ENCODE data around the gene TULP1. TPM values are rescaled to one million over a fixed set of nuclear protein-coding genes. Genes with fewer than 3 reads are reported as not detected.

Gene TULP1
- total RNA-seq, 1 donor from 2014 or later = not detected

GRCh38 chr6:35477551-35478179, 35.0 kb downstream of the TULP1 start:
- Histone ChIP-seq H2AFZ (ENCODE audit: low read depth, low read length) (no peak overlapping the region), H3K36me3 (ENCODE audit: insufficient read depth, low read length) (peaks cover 14% of the 10 kb centered on the region), H4K20me1 (ENCODE audit: insufficient read depth, low read length) (peaks cover 78% of the 10 kb centered on the region), H3K9me3 (ENCODE audit: insufficient read depth, low read depth, low read length) (no peaks in the 10 kb centered on the region), H3K9ac (ENCODE audit: low read length) (no peak overlapping the region), H3K4me3 (ENCODE audit: insufficient read depth, low read depth, low read length) (no peak overlapping the region), H3K4me1 (ENCODE audit: insufficient read depth, low read length) (no peaks in the 10 kb centered on the region), H3K27ac (ENCODE audit: low read depth, low read length) (no peak overlapping the region), H3K4me2 (ENCODE audit: low read length) (no peak overlapping the region), H3K79me2 (ENCODE audit: insufficient read depth, low read length) (peaks cover 13% of the 10 kb centered on the region), H3K27me3 (ENCODE audit: insufficient read depth, low read length) (no peaks in the 10 kb centered on the region)
- no peak overlapping the region for H3K4me3 Mint-ChIP-seq (ENCODE audit: unreplicated experiment)
- DNase-seq (ENCODE audit: low read depth) (no peak), FAIRE-seq (no peak)
- TF ChIP-seq EZH2 (IDR thresholded peaks at IDR 0.05; ENCODE audit: insufficient read depth, low read length) = no peak
- TF ChIP-seq CTCF (IDR thresholded peaks at IDR 0.05; ENCODE audit: insufficient read depth, low read depth, low read length) = no peak
- no peaks in the 10 kb centered on the region for H3K27me3 Mint-ChIP-seq (ENCODE audit: low read depth, unreplicated experiment)
- no peaks in the 10 kb centered on the region for H3K4me1 Mint-ChIP-seq (ENCODE audit: low read depth, unreplicated experiment)
- peaks cover 15% of the 10 kb centered on the region for H3K36me3 Mint-ChIP-seq (ENCODE audit: low read depth, unreplicated experiment)
- no peak overlapping the region for H3K27ac Mint-ChIP-seq (ENCODE audit: unreplicated experiment)
- no peaks in the 10 kb centered on the region for H3K9me3 Mint-ChIP-seq (ENCODE audit: unreplicated experiment)

- H3K27ac Mint-ChIP-seq (ENCODE audit: unreplicated experiment) = no peak overlapping the region
- no peaks in the 10 kb centered on the region for H3K4me1 Mint-ChIP-seq (ENCODE audit: low read depth, unreplicated experiment)
- TF ChIP-seq EZH2 (IDR thresholded peaks at IDR 0.05; ENCODE audit: insufficient read depth, low read length) = no peak
- TF ChIP-seq CTCF (IDR thresholded peaks at IDR 0.05; ENCODE audit: insufficient read depth, low read depth, low read length) = no peak
Measured at GRCh38 chr6:35477028-35477427, 35.7 kb downstream of the TULP1 start.

GRCh38 chr6:35476004-35476403, 36.7 kb downstream of the TULP1 start:
- Histone ChIP-seq H3K4me3 (ENCODE audit: insufficient read depth, low read depth, low read length) (no peak overlapping the region), H2AFZ (ENCODE audit: low read depth, low read length) (no peak overlapping the region), H3K9ac (ENCODE audit: low read length) (no peak overlapping the region), H3K79me2 (ENCODE audit: insufficient read depth, low read length) (peaks cover 20% of the 10 kb centered on the region), H3K9me3 (ENCODE audit: insufficient read depth, low read depth, low read length) (no peaks in the 10 kb centered on the region), H3K4me1 (ENCODE audit: insufficient read depth, low read length) (peaks cover 6% of the 10 kb centered on the region), H3K27me3 (ENCODE audit: insufficient read depth, low read length) (no peaks in the 10 kb centered on the region), H3K36me3 (ENCODE audit: insufficient read depth, low read length) (peaks cover 20% of the 10 kb centered on the region), H3K27ac (ENCODE audit: low read depth, low read length) (no peak overlapping the region), H4K20me1 (ENCODE audit: insufficient read depth, low read length) (peaks cover 81% of the 10 kb centered on the region), H3K4me2 (ENCODE audit: low read length) (no peak overlapping the region)
- Mint-ChIP-seq H3K27ac (ENCODE audit: unreplicated experiment) (no peak overlapping the region), H3K36me3 (ENCODE audit: low read depth, unreplicated experiment) (peaks cover 17% of the 10 kb centered on the region), H3K27me3 (ENCODE audit: low read depth, unreplicated experiment) (no peaks in the 10 kb centered on the region), H3K9me3 (ENCODE audit: unreplicated experiment) (no peaks in the 10 kb centered on the region), H3K4me1 (ENCODE audit: low read depth, unreplicated experiment) (peaks cover 4% of the 10 kb centered on the region), H3K4me3 (ENCODE audit: unreplicated experiment) (no peak overlapping the region)
- TF ChIP-seq EZH2 (IDR thresholded peaks at IDR 0.05; ENCODE audit: insufficient read depth, low read length) (no peak), CTCF (IDR thresholded peaks at IDR 0.05; ENCODE audit: insufficient read depth, low read depth, low read length) (no peak)
- FAIRE-seq = no peak
- no peak for DNase-seq (ENCODE audit: low read depth)

More at GRCh38 chr6:35477028-35477427, 35.7 kb downstream of the TULP1 start:
- H3K79me2 ChIP-seq (ENCODE audit: insufficient read depth, low read length) = peaks cover 18% of the 10 kb centered on the region
- H3K9me3 Mint-ChIP-seq (ENCODE audit: unreplicated experiment) = no peaks in the 10 kb centered on the region
- H3K27ac ChIP-seq (ENCODE audit: low read depth, low read length) = no peak overlapping the region
- H3K4me1 ChIP-seq (ENCODE audit: insufficient read depth, low read length) = no peaks in the 10 kb centered on the region
- peaks cover 19% of the 10 kb centered on the region for H3K36me3 ChIP-seq (ENCODE audit: insufficient read depth, low read length)
- peaks cover 16% of the 10 kb centered on the region for H3K36me3 Mint-ChIP-seq (ENCODE audit: low read depth, unreplicated experiment)
- FAIRE-seq = no peak
- H3K27me3 Mint-ChIP-seq (ENCODE audit: low read depth, unreplicated experiment) = no peaks in the 10 kb centered on the region
- no peak overlapping the region for H3K9ac ChIP-seq (ENCODE audit: low read length)
- no peak overlapping the region for H3K4me3 ChIP-seq (ENCODE audit: insufficient read depth, low read depth, low read length)
- H3K4me2 ChIP-seq (ENCODE audit: low read length) = no peak overlapping the region
- no peaks in the 10 kb centered on the region for H3K9me3 ChIP-seq (ENCODE audit: insufficient read depth, low read depth, low read length)
- DNase-seq (ENCODE audit: low read depth) = no peak
- H4K20me1 ChIP-seq (ENCODE audit: insufficient read depth, low read length) = peaks cover 80% of the 10 kb centered on the region
- H2AFZ ChIP-seq (ENCODE audit: low read depth, low read length) = no peak overlapping the region
- H3K4me3 Mint-ChIP-seq (ENCODE audit: unreplicated experiment) = peak overlapping the region; percentile 57
- H3K27me3 ChIP-seq (ENCODE audit: insufficient read depth, low read length) = no peaks in the 10 kb centered on the region

All from astrocyte (in vitro differentiated cells and primary cell).